ENCODE measurements around the gene SLC8A2.

Gene SLC8A2

DNA sequence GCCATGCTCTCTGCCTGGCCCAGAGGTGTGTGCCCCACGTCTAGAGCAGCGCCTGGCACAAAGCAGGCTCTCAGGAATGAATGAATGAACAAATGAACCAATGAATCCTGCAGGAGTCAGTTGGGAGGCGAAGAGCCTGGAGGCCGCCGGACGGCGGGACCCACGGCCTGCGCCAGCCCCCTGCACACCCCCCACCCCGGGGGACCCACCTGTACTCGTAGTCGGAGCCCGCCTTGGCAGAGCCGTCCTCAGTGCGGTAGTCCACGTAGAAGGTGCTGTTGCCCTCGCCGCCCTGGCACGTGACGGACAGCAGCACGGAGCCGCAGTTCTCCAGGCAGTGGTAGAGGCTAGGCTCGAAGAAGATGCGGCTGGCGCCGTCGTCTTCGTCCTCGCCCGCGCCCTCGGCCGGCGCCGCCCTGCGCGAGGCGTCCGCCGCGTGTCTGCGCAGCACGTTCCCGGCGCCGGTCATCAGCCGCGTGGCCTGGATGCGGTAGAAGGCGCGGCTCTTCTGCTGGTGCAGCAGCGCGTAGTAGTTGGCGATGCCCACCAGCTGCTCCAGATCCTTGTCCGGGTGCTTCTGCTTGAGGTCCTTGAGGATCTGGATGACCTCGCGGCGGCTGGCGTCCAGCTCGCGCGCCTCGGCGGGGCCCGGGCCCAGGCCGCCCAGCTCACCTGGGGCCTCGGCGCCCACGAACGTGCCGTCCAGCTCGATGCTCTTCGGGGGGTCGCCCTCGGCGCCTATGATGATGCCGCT lies 14.8 kb downstream of the SLC8A2 start:
- no peak for DNase-seq

DNA sequence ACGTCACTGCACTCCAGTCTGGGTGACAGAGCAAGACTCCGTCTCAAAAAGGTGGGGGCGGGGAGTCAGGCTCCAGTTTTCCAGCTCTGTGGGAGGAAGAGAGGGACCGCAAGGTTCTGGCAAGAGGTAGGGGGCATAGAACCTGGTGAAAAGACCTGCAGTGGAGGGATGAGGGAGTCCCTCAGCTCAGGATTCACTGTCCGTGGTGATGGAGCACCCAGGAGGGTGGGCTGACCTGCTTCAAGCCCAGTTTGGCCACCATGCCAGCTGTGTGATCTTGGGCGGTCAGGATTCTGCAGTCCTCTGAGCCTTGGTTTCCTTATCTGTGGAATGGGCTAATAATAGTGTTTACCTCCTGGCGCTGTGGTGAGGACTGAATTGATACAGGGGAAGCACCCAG lies 21.2 kb downstream of the SLC8A2 start:
- no peak for DNase-seq

DNA sequence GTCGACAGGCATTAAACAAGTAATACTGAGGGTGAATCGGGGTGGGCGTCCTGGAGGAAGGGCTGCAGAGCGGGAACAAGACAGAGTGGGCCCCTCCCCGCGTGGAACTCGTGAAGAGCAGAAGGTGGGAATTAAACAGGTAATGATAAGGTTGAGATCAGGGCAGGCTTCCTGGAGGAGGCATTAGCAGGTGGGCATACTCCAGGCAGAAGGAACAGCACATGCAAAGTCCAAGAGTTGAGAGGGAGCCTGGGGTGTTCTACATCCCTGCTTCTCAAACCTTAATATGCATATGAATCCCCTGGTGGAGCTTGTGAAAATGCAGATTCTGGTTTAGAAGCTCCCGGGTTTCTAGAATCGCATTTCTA lies 23.3 kb downstream of the SLC8A2 start:
- DNase-seq = no peak

DNA sequence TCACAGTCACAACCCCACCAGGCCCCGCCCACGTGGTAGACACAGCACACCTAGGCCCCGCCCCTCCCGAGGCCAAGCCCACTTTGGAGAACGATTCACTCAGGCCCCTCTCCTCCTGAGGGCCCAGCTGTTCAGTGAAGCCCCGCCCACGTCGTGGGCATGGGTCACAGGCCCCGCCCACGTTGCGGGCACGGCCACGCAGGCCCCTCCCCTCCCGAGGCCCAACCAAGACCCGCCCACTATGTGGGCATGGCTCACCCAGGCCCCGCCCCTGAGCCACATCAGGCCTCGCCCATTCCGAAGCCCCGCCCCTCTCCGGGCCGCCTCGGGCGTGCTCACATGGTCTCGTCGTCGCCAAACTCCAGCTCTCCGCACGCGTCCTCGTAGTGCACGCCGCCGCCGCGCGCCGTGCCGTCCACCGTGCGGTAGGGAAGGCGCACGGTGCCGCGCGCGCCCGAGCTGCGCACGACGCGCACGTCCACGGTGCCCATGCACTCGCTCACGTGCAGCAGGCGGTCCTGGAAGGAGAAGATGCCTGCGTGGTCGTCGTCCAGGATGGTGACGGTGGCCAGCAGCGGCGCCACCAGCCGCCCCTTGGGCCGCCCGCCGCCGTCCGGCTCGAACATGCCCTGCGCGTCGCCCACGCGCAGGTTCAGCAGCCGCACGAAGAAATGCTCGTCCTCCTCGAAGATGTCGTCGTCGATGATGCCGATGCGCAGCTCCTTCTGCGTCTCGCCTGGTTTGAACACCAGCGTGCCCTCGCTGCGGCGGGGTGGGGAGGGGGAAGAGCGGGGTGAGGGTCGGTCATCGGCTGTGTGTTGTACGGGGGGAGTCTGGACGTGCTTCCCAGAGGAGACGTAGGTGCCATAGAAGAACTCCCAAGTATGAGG lies 24.0 kb downstream of the SLC8A2 start:
- DNase-seq = peak; percentile 50

DNA sequence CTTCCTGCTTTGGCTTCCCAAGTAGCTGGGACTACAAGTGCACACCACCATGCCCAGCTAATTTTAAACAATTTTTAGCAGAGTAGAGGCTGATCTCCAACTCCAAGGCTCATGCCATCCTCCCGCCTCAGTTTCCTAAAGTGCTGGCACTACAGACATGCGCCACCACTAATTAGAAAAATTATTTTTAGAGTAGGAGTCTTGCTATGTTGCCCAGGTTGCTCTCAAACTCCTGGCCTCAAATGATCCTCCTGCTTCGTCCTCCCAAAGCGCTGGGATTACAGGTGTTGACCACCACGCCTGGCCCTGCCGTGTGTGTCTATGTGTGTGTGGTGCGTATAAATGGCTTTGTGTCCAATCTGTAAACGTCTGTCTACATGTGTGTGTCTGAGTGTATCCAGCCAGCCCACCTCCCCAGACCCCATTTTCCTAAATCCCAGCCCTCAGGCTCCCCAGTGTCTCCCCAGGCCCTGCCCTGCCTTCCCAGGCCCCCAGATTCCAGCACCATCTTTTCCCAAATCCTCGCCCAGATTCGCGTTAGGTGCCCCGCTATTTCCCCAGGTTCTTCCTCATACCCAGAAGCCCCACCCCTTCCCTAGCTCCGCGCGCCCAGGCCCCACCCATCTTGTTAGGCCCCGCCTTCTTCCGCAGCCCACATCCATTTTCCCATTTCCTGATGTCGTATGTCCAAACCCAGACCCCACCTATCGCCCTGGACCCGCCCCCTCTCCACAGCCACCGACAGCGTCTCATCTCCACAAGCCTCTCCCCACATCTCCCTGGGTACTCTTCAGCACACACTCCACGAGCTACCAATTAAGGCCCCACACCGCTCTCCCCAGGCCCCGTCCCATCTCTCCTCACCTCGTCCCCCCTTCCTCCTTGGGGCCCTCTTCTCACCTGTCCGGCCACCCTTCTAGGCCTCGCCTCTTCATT lies 24.9 kb downstream of the SLC8A2 start:
- DNase-seq = peak; percentile 27

DNA sequence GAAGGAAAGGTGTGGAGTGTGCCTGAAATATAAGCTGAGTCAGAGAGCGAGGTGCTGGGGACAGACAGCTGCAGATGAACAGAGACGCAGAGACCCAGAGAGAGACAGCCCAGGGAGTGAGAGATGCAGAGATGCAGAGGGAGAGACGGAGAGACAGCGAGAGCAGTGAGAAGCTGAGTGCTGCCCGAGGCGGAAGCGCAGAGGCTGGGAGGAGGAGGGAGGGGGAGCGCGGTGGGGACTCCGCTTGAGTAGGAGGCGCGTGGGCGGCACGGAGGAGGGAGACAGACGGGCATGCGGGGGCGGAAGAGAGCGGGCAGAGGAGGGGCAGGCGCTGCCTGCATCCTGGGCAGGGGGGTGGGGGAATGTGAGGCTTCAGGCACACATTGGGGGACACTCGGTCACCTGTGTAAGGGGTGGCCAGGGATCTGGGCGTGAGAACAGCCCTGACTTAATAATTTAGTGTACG lies 25.7 kb downstream of the SLC8A2 start:
- peak; percentile 87 for DNase-seq

DNA sequence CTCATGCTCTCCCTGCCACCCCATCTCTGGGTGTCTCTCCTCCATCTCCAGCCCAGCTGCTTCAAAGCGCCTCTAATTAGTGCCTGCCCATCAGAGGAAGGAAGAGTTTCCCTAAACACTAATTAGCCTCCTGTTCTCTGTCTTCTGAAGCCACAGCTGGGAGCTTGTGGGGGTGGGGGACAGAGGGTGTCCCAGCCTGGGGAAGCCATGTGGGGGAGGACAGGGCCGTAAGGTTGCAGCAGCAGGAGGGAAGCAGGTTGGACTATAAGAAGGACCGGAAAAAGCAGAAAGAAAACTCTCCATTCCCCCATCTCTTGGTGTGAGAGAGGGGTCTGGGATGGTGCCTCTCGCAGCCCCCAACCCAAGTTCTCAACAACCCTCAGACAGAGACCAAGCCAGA lies 26.2 kb downstream of the SLC8A2 start:
- no peak for DNase-seq

DNA sequence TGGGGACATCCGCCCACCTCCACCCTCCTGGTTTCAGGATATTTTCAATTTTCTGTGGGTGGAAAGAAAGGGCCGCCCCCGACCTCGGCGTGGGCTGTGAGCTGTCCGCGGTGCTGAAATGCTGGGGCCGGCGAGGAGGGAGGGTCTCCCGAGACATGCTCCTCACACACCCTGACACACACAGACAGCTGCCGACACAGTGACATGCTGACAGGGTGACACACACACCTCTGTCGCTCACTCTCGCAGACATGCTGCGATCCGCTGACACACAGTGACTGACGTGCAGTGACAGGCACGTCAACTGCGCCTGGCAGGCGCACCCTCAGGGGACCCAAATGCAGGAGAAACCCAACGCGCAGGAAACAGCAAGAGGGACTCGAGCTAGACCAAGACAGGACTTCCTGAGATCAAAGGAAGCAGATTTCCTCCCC lies 27.3 kb downstream of the SLC8A2 start:
- peak; percentile 60 for DNase-seq

DNA sequence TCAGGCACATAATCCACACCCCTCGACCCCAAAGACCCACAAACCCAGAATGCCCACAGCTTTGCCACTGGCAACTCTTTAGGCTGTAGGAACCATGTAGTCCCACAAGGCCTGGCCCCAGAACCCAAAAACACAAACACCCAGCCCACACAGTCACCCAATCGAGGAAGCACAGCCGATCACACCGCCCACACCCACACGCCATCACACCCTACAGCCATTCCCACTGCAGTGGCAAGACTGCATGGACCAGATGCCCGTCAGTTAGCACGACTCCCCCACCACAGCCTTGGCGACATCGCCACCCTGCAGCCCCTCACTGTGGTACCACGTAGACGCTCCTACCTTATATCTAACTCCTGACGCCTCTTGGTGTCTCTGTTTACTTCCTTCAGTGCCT lies 28.4 kb downstream of the SLC8A2 start:
- no peak for DNase-seq

DNA sequence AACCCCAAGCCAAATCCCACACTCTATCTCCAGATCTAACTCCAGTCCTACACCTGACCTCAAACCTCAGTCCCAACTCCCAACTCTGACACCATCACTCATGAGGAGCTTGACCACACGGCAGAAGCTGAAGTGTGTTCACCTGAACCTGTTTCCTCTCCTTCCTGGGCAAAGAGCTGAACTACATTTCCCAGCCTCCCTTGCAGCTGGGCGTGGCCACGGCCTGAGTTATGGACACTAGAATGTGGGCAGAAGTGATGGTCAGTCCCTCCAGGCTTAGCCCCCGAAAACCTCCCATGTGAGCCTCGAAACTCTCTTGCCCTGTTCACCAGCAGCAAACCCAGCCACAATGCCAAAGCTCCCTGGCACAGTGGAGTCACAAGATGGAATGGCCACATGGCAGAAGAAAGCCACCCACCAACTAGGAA lies 32.9 kb downstream of the SLC8A2 start:
- no peak for DNase-seq

DNA sequence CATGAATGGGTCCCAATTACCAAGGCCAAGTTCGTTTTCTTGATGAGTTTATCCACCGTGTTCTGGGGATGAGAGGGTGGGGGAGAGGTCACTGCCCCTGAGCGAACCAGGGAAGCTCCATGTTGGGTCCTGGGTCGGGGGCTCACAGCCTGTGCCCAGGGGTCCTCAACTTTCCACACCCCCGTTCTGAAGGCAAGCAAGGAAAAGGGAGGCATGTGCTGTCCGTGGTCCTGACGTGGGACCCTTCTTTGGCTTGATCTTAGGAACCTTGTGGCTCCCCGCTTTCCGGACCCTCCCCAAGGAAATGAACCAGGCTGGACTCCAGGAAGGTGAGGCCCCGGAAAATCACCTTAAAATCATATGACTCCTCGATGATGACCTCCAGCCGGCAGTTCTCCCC lies 34.2 kb downstream of the SLC8A2 start:
- DNase-seq = no peak

DNA sequence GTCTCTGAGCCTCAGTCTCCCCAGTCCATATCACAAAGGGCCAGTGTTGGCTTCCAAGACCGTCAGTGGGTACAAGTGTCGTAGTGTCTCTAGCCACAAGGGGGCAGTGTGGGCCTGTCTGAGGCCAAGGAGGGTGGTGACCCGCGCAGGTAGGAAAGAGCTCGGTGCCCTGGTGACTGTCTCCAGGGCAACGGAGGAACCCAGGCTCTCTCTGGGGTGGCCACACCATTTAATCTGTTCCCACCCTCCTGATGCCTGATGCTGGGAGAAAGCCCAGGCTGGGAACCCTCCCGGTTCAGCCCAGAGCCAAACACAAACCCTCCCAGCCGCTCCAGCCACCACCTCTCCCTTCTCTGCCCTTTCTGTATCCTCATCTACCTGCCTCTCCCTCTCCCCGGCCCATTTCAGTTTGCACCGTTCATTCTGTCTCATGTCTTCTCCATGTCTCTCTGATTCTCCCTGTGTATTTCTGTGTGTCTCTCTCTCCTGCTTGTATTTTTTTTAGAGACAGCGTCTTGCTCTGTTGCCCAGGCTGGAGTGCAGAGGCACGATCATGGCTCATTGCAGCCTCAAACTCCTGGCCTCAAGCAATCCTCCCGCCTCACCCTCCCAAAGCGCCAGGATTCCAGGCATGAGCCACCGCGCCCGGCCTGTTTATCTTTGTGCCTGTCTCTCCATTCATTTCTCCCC lies 34.8 kb downstream of the SLC8A2 start:
- peak; percentile 91 for DNase-seq

DNA sequence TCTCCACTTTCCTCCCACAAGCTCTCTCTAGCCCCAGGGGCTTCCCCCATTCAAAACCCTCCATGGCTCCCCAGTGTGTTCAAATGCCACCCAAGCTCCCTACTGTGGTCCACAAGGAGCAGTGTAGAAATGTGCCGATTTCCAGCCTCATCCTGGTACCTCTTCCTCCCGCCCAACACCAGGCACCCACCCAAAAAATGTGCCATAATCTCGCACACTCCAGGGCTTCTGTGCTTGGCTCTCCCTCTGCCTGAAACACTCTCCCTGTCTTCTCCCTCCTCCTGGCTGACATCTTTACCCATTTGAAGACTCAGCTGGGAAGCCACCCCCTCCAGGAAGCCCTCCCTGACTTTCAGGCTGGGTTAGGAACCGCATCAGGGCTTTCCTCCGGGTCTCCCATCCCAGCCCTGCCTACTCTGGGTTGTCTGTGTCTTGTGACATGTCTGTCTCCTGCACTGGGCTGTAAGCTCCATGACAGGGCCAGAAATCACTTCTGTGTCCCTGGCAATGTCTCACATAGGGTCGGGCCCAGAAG lies 35.7 kb downstream of the SLC8A2 start:
- DNase-seq = no peak

DNA sequence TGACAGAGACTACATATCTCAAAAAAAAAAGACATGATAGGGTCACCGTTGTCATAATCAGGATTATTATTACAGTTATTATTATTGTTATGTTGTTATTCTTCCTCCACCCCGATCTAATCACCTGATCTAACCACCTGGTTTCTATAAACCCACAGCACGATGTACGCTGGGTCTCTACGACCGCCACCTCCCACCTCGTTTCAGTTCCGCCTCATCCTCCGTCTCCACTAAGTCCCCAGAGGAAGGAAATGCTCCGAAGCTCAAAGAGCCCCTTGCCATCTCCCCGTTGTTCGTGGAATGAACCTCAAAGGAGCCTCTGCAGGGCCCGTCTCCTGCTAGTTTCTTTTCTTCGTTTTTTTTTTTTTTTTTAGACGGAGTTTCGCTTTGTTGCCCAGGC lies 36.5 kb downstream of the SLC8A2 start:
- DNase-seq = no peak

DNA sequence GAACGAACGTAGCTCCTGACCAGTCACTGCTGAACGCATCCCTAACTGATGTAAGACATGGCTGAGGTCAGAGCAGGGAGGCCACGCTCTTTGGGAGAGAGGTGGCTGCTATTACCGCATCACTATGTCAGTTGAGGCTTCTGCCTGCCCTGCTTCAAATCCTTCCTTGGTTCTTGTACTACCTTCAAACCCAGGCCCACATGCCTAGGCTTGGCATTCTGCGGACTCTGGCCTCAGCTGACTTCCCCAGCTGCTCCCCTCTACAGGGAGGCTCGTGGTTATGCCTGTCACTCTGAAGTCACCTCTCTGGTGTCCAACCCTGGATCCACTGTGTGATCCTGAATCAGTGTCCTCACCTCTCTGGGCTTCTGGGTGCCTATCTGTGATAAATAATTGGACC lies 37.6 kb downstream of the SLC8A2 start:
- no peak for DNase-seq

DNA sequence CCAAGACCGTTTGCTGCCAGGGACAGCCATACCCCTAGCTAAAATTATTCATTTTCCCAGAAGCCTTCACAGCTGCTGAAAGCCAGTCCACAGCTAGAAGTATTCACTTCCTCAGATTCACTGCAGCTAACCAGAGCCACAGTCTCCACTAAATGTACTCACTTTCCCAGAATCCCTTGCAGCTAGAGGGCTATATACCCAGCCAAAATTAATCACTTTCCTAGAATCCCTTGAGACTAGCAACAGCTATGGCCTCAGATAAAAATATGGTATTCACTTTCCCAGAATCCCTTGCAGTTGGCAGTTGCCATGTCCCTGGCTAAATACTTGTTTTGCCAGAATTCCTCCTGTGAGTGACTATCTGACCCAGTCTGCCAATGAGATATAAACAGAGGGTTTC lies 38.6 kb downstream of the SLC8A2 start:
- DNase-seq = no peak

DNA sequence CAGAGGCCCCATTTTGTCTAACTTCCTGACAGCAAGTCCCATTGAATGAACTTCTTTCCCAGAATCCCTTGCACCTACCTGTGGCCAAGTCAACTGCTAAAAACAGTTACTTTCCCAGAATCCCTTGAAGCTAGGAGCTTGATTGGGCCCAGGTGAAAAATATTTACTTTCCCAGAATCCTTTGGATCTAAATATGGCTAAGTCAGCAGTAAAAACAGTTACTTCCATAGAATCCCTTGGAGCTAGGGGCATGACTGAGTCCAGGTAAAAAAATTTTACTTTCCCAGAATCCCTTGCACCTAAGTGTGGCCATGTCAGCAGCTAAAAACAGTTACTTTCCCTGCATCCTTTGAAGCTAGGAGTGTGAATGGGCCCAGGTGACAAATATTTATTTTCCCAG lies 39.2 kb downstream of the SLC8A2 start:
- no peak for DNase-seq

DNA sequence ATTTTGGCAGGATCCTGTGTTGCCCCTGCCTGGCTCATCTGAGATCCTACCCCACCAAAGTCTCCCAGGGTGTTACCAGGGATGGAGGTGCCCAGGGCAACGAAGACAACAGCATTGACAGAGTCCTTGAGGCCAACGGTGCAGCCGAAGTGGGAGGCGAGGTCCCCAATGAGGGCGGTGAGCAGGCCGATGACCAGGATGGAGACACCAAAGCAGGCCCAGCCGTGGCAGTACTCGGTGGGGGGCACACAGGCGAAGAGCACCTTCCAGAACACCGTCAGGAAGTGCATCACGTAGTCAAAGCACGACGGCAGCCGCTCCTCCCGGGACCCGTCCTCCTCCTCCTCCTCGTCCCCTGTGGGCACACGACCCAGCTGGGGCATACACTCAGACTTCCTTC lies 39.6 kb downstream of the SLC8A2 start:
- no peak for DNase-seq

DNA sequence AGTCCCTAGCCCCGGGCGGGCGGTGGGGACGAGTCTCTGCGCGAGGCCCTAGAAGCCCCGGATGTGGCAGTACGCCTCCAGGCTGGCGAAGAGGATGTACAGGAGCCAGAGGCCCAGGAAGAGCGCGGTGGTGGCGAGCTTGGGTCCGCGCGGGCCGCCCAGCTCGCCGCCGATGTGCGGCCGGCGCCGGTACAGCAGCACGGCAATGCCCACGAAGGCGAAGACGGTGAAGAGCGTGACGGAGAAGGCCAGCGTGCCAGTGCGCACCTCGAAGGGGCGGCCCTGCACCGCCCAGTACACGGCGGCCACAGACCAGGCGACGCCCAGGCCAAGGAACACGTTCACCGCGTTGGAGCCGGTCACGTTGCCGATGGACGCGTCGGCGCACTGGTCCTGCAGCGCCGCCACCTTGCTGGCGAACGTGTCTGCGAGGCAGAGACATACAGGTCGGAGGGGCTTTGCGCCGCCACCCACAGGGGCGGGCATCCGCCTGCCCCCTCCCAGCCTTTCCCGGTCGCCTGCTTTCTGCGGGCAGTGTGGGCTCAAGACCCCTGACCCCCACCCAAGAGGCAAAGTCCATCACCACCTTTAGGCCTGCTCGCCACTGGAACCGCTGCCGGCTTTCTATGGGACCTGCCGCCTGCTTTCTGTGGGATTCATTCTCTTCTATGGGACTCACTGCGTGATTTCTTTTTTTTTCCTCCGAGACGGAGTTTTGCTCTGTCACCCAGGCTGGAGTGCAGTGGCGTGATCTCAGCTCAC lies 41.5 kb downstream of the SLC8A2 start:
- peak; percentile 47 for DNase-seq

DNA sequence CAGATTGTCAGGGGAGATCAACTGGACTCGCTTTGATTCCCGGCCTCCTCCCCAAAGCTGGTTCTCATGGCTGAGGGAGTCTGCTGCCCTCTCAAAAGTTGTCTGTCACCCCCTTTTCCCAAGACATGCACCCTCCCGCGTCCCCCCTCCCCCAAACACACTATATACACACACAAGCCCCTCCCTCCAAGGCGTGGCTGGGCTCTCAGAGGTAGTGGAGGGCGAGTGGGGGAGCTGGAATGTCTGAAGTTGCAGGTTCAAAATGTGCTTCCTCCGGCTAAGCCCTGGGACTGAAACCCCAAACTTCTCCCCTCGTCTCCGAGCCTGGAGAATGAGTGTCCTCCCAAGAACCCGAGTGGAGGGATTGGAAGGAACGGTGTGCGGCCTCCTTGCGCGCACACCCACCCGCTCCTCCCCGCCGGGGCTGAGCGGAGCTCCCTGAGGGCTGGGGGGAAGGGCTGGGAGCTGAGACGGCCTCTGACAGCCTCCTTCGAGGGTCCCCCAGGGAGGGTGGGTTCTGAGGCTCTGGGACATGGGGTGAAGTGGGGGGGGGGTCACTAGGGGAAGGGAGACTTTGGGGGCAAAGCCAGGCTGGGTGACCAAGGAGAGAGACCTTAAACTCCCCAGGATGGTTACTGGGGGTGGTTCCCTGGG lies 42.4 kb downstream of the SLC8A2 start:
- no peak for DNase-seq

All from CD4-positive, alpha-beta T cell treated with Interleukin-17A for 4 hours (primary cell).